Peyer's patch (tissue), 4 donors: ENCODE results near the gene MMP24OS.

Experiments used
- CTCF ChIP-seq, 6 experiments: fragments of 450-650 bp in 4 of 6; fragments of 200-600 bp in 2 of 6; sonication (generic) in 1 of 6; IDR thresholded peaks; one replicate each; pipeline ENCODE4 v1.5.1; 2017 to 2019; ENCODE audit warnings: antibody characterized with exemption in 6 of 6, mild to moderate bottlenecking in 3 of 6, moderate library complexity in 1 of 6
- POLR2A ChIP-seq, 2 donors: fragments of 450-650 bp; IDR thresholded peaks; one replicate each; pipeline ENCODE4 v1.5.1; 2017; ENCODE audit warnings: antibody characterized with exemption in 2 of 2, mild to moderate bottlenecking in 2 of 2, moderate library complexity in 2 of 2

GRCh38 chr20:35283441-35284266 lies 5.7 kb upstream of the MMP24OS start:
- TF ChIP-seq CTCF (IDR thresholded peaks at IDR 0.05) (no peak), POLR2A (IDR thresholded peaks at IDR 0.05) (peak in 1 of 2 donors; percentile 39)
